Measurements from ENCODE around the gene SPECC1.

Gene SPECC1

GRCh38 chr17:20197272-20197926, 188.2 kb downstream of the SPECC1 start:
- no peak overlapping the region for H3K4me3 Mint-ChIP-seq
- no peak for DNase-seq
- H3K27ac Mint-ChIP-seq, result no peak overlapping the region
- no peak for TF ChIP-seq CTCF (IDR thresholded peaks at IDR 0.05)
- H3K27me3 Mint-ChIP-seq (ENCODE audit: low read depth, poor library complexity), result no peaks in the 10 kb centered on the region
- H3K4me1 Mint-ChIP-seq, result peaks cover 4% of the 10 kb centered on the region
- peaks cover 59% of the 10 kb centered on the region for H3K9me3 Mint-ChIP-seq
- peaks cover 40% of the 10 kb centered on the region for H3K36me3 Mint-ChIP-seq (ENCODE audit: low read depth)

- Mint-ChIP-seq H3K4me3 (no peak overlapping the region), H3K27ac (peak overlapping the region; percentile 65), H3K4me1 (peaks cover 22% of the 10 kb centered on the region), H3K27me3 (ENCODE audit: low read depth, poor library complexity) (no peaks in the 10 kb centered on the region), H3K9me3 (peaks cover 43% of the 10 kb centered on the region), H3K36me3 (ENCODE audit: low read depth) (peaks cover 41% of the 10 kb centered on the region)
- no peak for DNase-seq
- TF ChIP-seq CTCF (IDR thresholded peaks at IDR 0.05), result no peak
Observed at GRCh38 chr17:20200016-20200795, 191.0 kb downstream of the SPECC1 start.

- H3K4me1 Mint-ChIP-seq, result peaks cover 30% of the 10 kb centered on the region
- DNase-seq, result no peak
- TF ChIP-seq CTCF (IDR thresholded peaks at IDR 0.05), result no peak
- H3K27ac Mint-ChIP-seq, result no peak overlapping the region
- H3K4me3 Mint-ChIP-seq, result no peak overlapping the region
- no peaks in the 10 kb centered on the region for H3K27me3 Mint-ChIP-seq (ENCODE audit: low read depth, poor library complexity)
- peaks cover 38% of the 10 kb centered on the region for H3K36me3 Mint-ChIP-seq (ENCODE audit: low read depth)
- peaks cover 38% of the 10 kb centered on the region for H3K9me3 Mint-ChIP-seq
Observed at GRCh38 chr17:20200865-20201458, 191.8 kb downstream of the SPECC1 start.

GRCh38 chr17:20202141-20202621, 193.0 kb downstream of the SPECC1 start:
- no peak overlapping the region for H3K4me3 Mint-ChIP-seq
- no peak overlapping the region for H3K27ac Mint-ChIP-seq
- peaks cover 25% of the 10 kb centered on the region for H3K9me3 Mint-ChIP-seq
- H3K36me3 Mint-ChIP-seq (ENCODE audit: low read depth), result peaks cover 28% of the 10 kb centered on the region
- no peak for TF ChIP-seq CTCF (IDR thresholded peaks at IDR 0.05)
- no peak for DNase-seq
- H3K4me1 Mint-ChIP-seq, result peaks cover 33% of the 10 kb centered on the region
- H3K27me3 Mint-ChIP-seq (ENCODE audit: low read depth, poor library complexity), result no peaks in the 10 kb centered on the region

GRCh38 chr17:20203018-20203417, 193.9 kb downstream of the SPECC1 start:
- TF ChIP-seq CTCF (IDR thresholded peaks at IDR 0.05), result no peak
- H3K9me3 Mint-ChIP-seq, result peaks cover 17% of the 10 kb centered on the region

More at GRCh38 chr17:20203018-20203417, 193.9 kb downstream of the SPECC1 start:
- H3K4me1 Mint-ChIP-seq, result peaks cover 33% of the 10 kb centered on the region
- no peak overlapping the region for H3K27ac Mint-ChIP-seq
- no peak for DNase-seq
- no peak overlapping the region for H3K4me3 Mint-ChIP-seq
- H3K27me3 Mint-ChIP-seq (ENCODE audit: low read depth, poor library complexity), result no peaks in the 10 kb centered on the region
- peaks cover 24% of the 10 kb centered on the region for H3K36me3 Mint-ChIP-seq (ENCODE audit: low read depth)

Data from nephron progenitor cell (in vitro differentiated cells).